ENCODE measurements around the gene SOWAHA. TPM values are rescaled to one million over a fixed set of nuclear protein-coding genes. Genes with fewer than 3 reads are reported as not detected.

Gene SOWAHA
- total RNA-seq, 1 experiment from 2014 or later = not detected

GRCh38 chr5:132865668-132866341, 52.7 kb downstream of the SOWAHA start:
- peak overlapping the region; percentile 90 for H2AFZ ChIP-seq
- TF ChIP-seq EZH2 (IDR thresholded peaks at IDR 0.05; ENCODE audit: low read depth) (no peak), CTCF (conservative IDR thresholded peaks at IDR 0.05) (no peak)

More at GRCh38 chr5:132865668-132866341, 52.7 kb downstream of the SOWAHA start:
- H3K27me3 ChIP-seq (ENCODE audit: insufficient read depth, low read depth) = no peaks in the 10 kb centered on the region
- peaks cover 20% of the 10 kb centered on the region; the same call in 1 of the 2 replicates for H3F3A ChIP-seq (ENCODE audit: insufficient read depth, low read depth)
- H3K27ac ChIP-seq = peak overlapping the region; percentile 69
- H3K36me3 ChIP-seq (ENCODE audit: low read depth) = peaks cover 20% of the 10 kb centered on the region; the same call in 1 of the 2 replicates
- peak overlapping the region; percentile 96 for H3K4me2 ChIP-seq
- CTCF ChIA-PET = interaction anchor here (0.6 to 1.2 kb wide), 4 partner anchors 35 to 247 kb away, joined by 4 to 5 read pairs (median 4); no protein-coding TSS in a partner anchor
- intact Hi-C loops (cut with micrococcal nuclease; ENCODE audit: unreplicated experiment) = loop anchor here (1.0 to 10.0 kb wide), 5 partner anchors 36 to 801 kb away; partner anchors contain the start of genes IL3 and SHROOM1
- POLR2A ChIA-PET (ENCODE audit: unreplicated experiment) = interaction anchor here (0.7 to 1.0 kb wide), 2 partner anchors 26 to 146 kb away, joined by 3 to 4 read pairs; no protein-coding TSS in a partner anchor
- no peaks in the 10 kb centered on the region for H4K20me1 ChIP-seq (ENCODE audit: insufficient read depth)
- peaks cover 18% of the 10 kb centered on the region for H3K4me1 ChIP-seq (replicated peaks; ENCODE audit: insufficient read depth)
- H3K79me2 ChIP-seq (ENCODE audit: low read depth) = peaks cover 19% of the 10 kb centered on the region
- H3K9me2 ChIP-seq (ENCODE audit: insufficient read depth) = no peaks in the 10 kb centered on the region
- no peak for DNase-seq
- no peaks in the 10 kb centered on the region for H3K9me3 ChIP-seq (ENCODE audit: insufficient read depth, low read depth)
- H3K4me3 ChIP-seq = peak overlapping the region; percentile 76
- BruUV-seq (replicated peaks) = TSS peak; percentile 90

Other genes starting within 250 kb of the SOWAHA start
- gene IL13, start 155.1 kb upstream of the SOWAHA start, total RNA-seq (2021) = not detected in 2 replicates
- not detected in 2 replicates for gene IL4, start 139.3 kb upstream of the SOWAHA start, total RNA-seq (2021)
- 10.1 and 15.2 TPM in 2 replicates for gene KIF3A, start 75.8 kb upstream of the SOWAHA start, total RNA-seq (2021)
- 1.2 and 1.7 TPM in 2 replicates for gene CCNI2, start 65.9 kb upstream of the SOWAHA start, total RNA-seq (2021)
- 22.3 and 24.2 TPM in 2 replicates for gene SEPTIN8, start 36.1 kb upstream of the SOWAHA start, total RNA-seq (2021)
- 23.3 and 23.5 TPM in 2 replicates for gene SHROOM1, start 17.3 kb downstream of the SOWAHA start, total RNA-seq (2021)
- gene GDF9, start 53.2 kb downstream of the SOWAHA start, total RNA-seq (2021) = 0.73 and 1.4 TPM in 2 replicates
- 414 and 446 TPM in 2 replicates for gene UQCRQ, start 53.3 kb downstream of the SOWAHA start, total RNA-seq (2021)
- 4.4 and 4.5 TPM in 2 replicates for gene LEAP2, start 60.4 kb downstream of the SOWAHA start, total RNA-seq (2021)
- gene AFF4, start 150.3 kb downstream of the SOWAHA start, total RNA-seq (2021) = 59.5 and 64.5 TPM in 2 replicates
- 8.3 and 14.9 TPM in 2 replicates for gene ZCCHC10, start 213.2 kb downstream of the SOWAHA start, total RNA-seq (2021)
- 105 and 140 TPM in 2 replicates for gene HSPA4, start 238.7 kb downstream of the SOWAHA start, total RNA-seq (2021)

Data from PC-9 (cell line).